ENCODE results near the gene BICDL2. TPM values are rescaled to one million over a fixed set of nuclear protein-coding genes. Genes with fewer than 3 reads are reported as not detected.
A peak's percentile ranks its signal among the peaks of the same experiment; 100 is the strongest.
"Not testable (repeated sequence)": the region's sequence is repeated elsewhere in the genome, so short reads cannot be mapped to it uniquely, and the experiment has no call there.

The BICDL2 gene
- under 1 TPM; 0.77 to 0.92 TPM for total RNA-seq

- Mint-ChIP-seq H3K27ac (no peak within 1 kb of the TSS), H3K4me3 (no peak within 1 kb of the TSS), H3K9me3 (no peaks in the 10 kb centered on the region), H3K4me1 (ENCODE audit: low read depth) (peaks cover 11% of the 10 kb centered on the region), H3K27me3 (peaks cover 69% of the 10 kb centered on the region), H3K36me3 (ENCODE audit: low read depth) (no peaks in the 10 kb centered on the region)
- intact Hi-C loops (cut with micrococcal nuclease) = no loop called here
- ATAC-seq (no peak), DNase-seq (no peak)
- ChIA-PET CTCF (interaction anchor here (0.9 to 1.1 kb wide), 2 partner anchors 9 to 22 kb away, joined by 3 to 7 read pairs; no protein-coding TSS in a partner anchor), POLR2A (no interaction called here)
- TF ChIP-seq CTCF (IDR thresholded peaks at IDR 0.05) = no peak
These were observed at the start of gene BICDL2 for GRCh38 chr16:3036726-3037315. BICDL2 (minus strand) TSS chr16:3036944; CDS start chr16:3035496, 1,448 bp downstream.

GRCh38 chr16:3085868-3086595 is 49.3 kb upstream of the BICDL2 start:
- Mint-ChIP-seq H3K4me1 (ENCODE audit: low read depth) (peaks cover 30% of the 10 kb centered on the region), H3K9me3 (peaks cover 3% of the 10 kb centered on the region), H3K36me3 (ENCODE audit: low read depth) (no peaks in the 10 kb centered on the region), H3K4me3 (no peak overlapping the region), H3K27me3 (no peaks in the 10 kb centered on the region), H3K27ac (no peak overlapping the region)
- ChIA-PET CTCF (interaction anchor here (1.1 to 1.6 kb wide), 3 partner anchors 8 to 43 kb away, joined by 3 to 5 read pairs (median 3); no protein-coding TSS in a partner anchor), POLR2A (interaction anchor here (2.6 kb wide), 1 partner anchor 11 kb away, joined by 13 read pairs; no protein-coding TSS in a partner anchor)
- no peak for DNase-seq
- TF ChIP-seq CTCF (IDR thresholded peaks at IDR 0.05) = no peak
- intact Hi-C loops (cut with micrococcal nuclease) = no loop called here
- no peak for ATAC-seq

GRCh38 chr16:3084969-3085670 is 48.4 kb upstream of the BICDL2 start:
- peaks cover 6% of the 10 kb centered on the region for H3K9me3 Mint-ChIP-seq
- no peak for ATAC-seq
- no peak for DNase-seq
- H3K27ac Mint-ChIP-seq = no peak overlapping the region
- no peak overlapping the region for H3K4me3 Mint-ChIP-seq
- ChIA-PET POLR2A (interaction anchor here (2.6 kb wide), 1 partner anchor 10 kb away, joined by 13 read pairs; no protein-coding TSS in a partner anchor), CTCF (interaction anchor here (0.9 to 1.6 kb wide), 4 partner anchors 9 to 44 kb away, joined by 3 to 5 read pairs (median 3); no protein-coding TSS in a partner anchor)
- TF ChIP-seq CTCF (IDR thresholded peaks at IDR 0.05) = no peak
- H3K27me3 Mint-ChIP-seq = no peaks in the 10 kb centered on the region
- intact Hi-C loops (cut with micrococcal nuclease) = no loop called here
- H3K4me1 Mint-ChIP-seq (ENCODE audit: low read depth) = peaks cover 30% of the 10 kb centered on the region
- H3K36me3 Mint-ChIP-seq (ENCODE audit: low read depth) = peaks cover 3% of the 10 kb centered on the region

- ChIA-PET CTCF (interaction anchor here (1.3 to 2.8 kb wide), 2 partner anchors 12 to 53 kb away, joined by 8 to 10 read pairs; no protein-coding TSS in a partner anchor), POLR2A (no interaction called here)
- Mint-ChIP-seq H3K27ac (no peak overlapping the region), H3K27me3 (no peaks in the 10 kb centered on the region), H3K36me3 (ENCODE audit: low read depth) (peaks cover 9% of the 10 kb centered on the region), H3K9me3 (peaks cover 11% of the 10 kb centered on the region), H3K4me1 (ENCODE audit: low read depth) (peaks cover 30% of the 10 kb centered on the region), H3K4me3 (no peak overlapping the region)
- DNase-seq = no peak
- ATAC-seq = no peak
- TF ChIP-seq CTCF (IDR thresholded peaks at IDR 0.05) = no peak
- intact Hi-C loops (cut with micrococcal nuclease) = no loop called here
These were observed 47.7 kb upstream of the BICDL2 start for GRCh38 chr16:3084491-3084890.

- Mint-ChIP-seq H3K36me3 (ENCODE audit: low read depth) (peaks cover 15% of the 10 kb centered on the region), H3K9me3 (peaks cover 16% of the 10 kb centered on the region), H3K4me1 (ENCODE audit: low read depth) (peaks cover 36% of the 10 kb centered on the region), H3K27ac (peak overlapping the region; percentile 39)
- CTCF ChIA-PET = interaction anchor here (1.0 to 2.8 kb wide), 3 partner anchors 13 to 52 kb away, joined by 5 to 10 read pairs (median 8); no protein-coding TSS in a partner anchor
- H3K4me3 Mint-ChIP-seq; H3K27me3 Mint-ChIP-seq; ATAC-seq; intact Hi-C loops (cut with micrococcal nuclease); DNase-seq; POLR2A ChIA-PET: not testable (repeated sequence)
These were observed 46.7 kb upstream of the BICDL2 start for GRCh38 chr16:3083408-3083807.

- intact Hi-C loops (cut with micrococcal nuclease); H3K4me3 Mint-ChIP-seq; POLR2A ChIA-PET; ATAC-seq; H3K27me3 Mint-ChIP-seq; H3K27ac Mint-ChIP-seq; DNase-seq: not testable (repeated sequence)
- CTCF ChIA-PET = interaction anchor here (2.8 kb wide), 1 partner anchor 14 kb away, joined by 10 read pairs; no protein-coding TSS in a partner anchor
- H3K9me3 Mint-ChIP-seq = peaks cover 24% of the 10 kb centered on the region
- H3K36me3 Mint-ChIP-seq (ENCODE audit: low read depth) = peaks cover 21% of the 10 kb centered on the region
- H3K4me1 Mint-ChIP-seq (ENCODE audit: low read depth) = peaks cover 40% of the 10 kb centered on the region
These were observed 45.2 kb upstream of the BICDL2 start for GRCh38 chr16:3081957-3082356.
